ENCODE measurements around the gene UBLCP1. TPM values are rescaled to one million over a fixed set of nuclear protein-coding genes. Genes with fewer than 3 reads are reported as not detected.

Gene UBLCP1
- total and polyA plus RNA-seq, 2 of the 13 experiments (the other 11 are each of a cell fraction or from before 2014, with no cell fraction given), result 6.5 to 12.6 TPM

DNA sequence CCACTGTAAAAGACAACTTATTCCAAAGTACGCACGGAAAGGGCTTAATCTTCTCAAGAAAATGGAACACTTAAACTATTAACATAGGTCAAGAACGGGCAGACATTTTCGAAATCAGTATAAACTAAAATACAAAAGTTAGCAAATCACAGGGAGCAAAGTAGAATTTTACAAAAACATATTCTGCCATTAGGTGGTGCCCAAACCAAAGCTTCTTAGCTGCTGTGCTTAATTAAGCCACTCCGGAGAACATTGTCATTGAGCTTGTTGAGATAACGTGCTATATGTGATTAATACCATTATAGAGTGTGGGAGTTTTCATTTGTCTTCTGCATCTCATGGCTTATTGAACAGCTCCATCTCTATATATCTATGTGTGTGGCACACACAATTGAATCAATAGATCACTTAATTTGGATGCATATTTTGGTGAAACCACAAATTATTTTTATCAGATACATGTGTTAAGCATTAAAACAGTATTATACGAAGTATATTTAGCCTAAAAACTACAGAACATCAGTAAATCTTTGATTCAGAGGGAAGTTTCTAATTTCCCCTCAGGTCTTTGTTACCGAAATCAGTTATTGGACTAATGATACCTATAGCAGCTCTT is 23.4 kb downstream of the UBLCP1 start:
- no peaks in the 10 kb centered on the region for H3K27me3 ChIP-seq (ENCODE audit: control insufficient read depth in 1 of 2, insufficient read depth in 2 of 2, low read length in 2 of 2)
- H3K9ac ChIP-seq (ENCODE audit: insufficient read depth, low read depth, low read length), result no peak overlapping the region
- no peaks in the 10 kb centered on the region for H3K9me3 ChIP-seq (ENCODE audit: low read length)
- no peaks in the 10 kb centered on the region for H3K79me2 ChIP-seq (ENCODE audit: insufficient read depth, low read length)
- no TSS peak for BruUV-seq (replicated peaks)
- 81% methylated on average over 8 of the region's 8 CpGs for WGBS (ENCODE audit: low lambda C conversion rate)
- no peak overlapping the region for H2AFZ ChIP-seq (ENCODE audit: low read length)
- ChIA-PET POLR2A (no interaction called here), CTCF (ENCODE audit: low intra/inter-chr PET ratio, low total read pairs) (no interaction called here)
- ATAC-seq, result peak; percentile 31; the same call in 2 of the 3 replicates
- no peak overlapping the region for H3K4me3 ChIP-seq (replicated peaks in 1 of 3; ENCODE audit: insufficient read depth in 1 of 3, low read depth in 2 of 3, low read length in 3 of 3)
- FAIRE-seq, result no peak
- intact Hi-C loops (cut with micrococcal nuclease; ENCODE audit: unreplicated experiment), result loop anchor here (2.0 to 5.0 kb wide), 2 partner anchors 30 to 701 kb away; no protein-coding TSS in a partner anchor
- H3K27ac ChIP-seq (ENCODE audit: extremely low read length, insufficient read depth, low read length), result no peak overlapping the region
- DNase-seq (ENCODE audit: low spot score), result peak; percentile 5
- TF ChIP-seq STAG1 (CRISPR knock-in tag; IDR thresholded peaks at IDR 0.05) (peak; percentile 57), MIXL1 (CRISPR knock-in tag; IDR thresholded peaks at IDR 0.05) (peak; percentile 32; the same call in 1 of the 2 replicates), ATAD3A (CRISPR knock-in tag; IDR thresholded peaks at IDR 0.05) (no peak)
- TF ChIP-seq, protein P1, sequence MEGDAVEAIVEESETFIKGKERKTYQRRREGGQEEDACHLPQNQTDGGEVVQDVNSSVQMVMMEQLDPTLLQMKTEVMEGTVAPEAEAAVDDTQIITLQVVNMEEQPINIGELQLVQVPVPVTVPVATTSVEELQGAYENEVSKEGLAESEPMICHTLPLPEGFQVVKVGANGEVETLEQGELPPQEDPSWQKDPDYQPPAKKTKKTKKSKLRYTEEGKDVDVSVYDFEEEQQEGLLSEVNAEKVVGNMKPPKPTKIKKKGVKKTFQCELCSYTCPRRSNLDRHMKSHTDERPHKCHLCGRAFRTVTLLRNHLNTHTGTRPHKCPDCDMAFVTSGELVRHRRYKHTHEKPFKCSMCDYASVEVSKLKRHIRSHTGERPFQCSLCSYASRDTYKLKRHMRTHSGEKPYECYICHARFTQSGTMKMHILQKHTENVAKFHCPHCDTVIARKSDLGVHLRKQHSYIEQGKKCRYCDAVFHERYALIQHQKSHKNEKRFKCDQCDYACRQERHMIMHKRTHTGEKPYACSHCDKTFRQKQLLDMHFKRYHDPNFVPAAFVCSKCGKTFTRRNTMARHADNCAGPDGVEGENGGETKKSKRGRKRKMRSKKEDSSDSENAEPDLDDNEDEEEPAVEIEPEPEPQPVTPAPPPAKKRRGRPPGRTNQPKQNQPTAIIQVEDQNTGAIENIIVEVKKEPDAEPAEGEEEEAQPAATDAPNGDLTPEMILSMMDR (CRISPR knock-in tag; IDR thresholded peaks at IDR 0.05), result peak; percentile 46
- no peak overlapping the region for H3K4me2 ChIP-seq (ENCODE audit: low read depth, low read length)
- H4K20me1 ChIP-seq (ENCODE audit: insufficient read depth, low read length), result no peaks in the 10 kb centered on the region
- peaks cover 0 to 1% of the 10 kb centered on the region in 2 experiments; a peak in 2 of 5 replicates for H3K36me3 ChIP-seq (replicated peaks in 1 of 2; ENCODE audit: control insufficient read depth in 1 of 2, insufficient read depth in 2 of 2, low read length in 2 of 2)
- in situ Hi-C loops (cut with HindIII; ENCODE audit: extremely low pct_ligation_motif_present, low pct_unique_long_range_greater_than_20kb), result no loop called here
- H3K4me1 ChIP-seq (ENCODE audit: insufficient read depth, low read length), result no peaks in the 10 kb centered on the region

- H3K4me3 ChIP-seq (replicated peaks in 1 of 3; ENCODE audit: insufficient read depth in 1 of 3, low read depth in 2 of 3, low read length in 3 of 3), result no peak overlapping the region
- POLR2A ChIA-PET, result no interaction called here
- intact Hi-C loops (cut with micrococcal nuclease; ENCODE audit: unreplicated experiment) (no loop called here), in situ Hi-C loops (cut with HindIII; ENCODE audit: extremely low pct_ligation_motif_present, low pct_unique_long_range_greater_than_20kb) (no loop called here)
- H3K36me3 ChIP-seq (replicated peaks in 1 of 2; ENCODE audit: control insufficient read depth in 1 of 2, insufficient read depth in 2 of 2, low read length in 2 of 2), result no peaks in the 10 kb centered on the region
- FAIRE-seq (no peak), ATAC-seq (no peak), DNase-seq (ENCODE audit: low spot score) (no peak)
- WGBS (ENCODE audit: low lambda C conversion rate), result 1% methylated on average over 4 of the region's 4 CpGs
- H3K27me3 ChIP-seq (ENCODE audit: control insufficient read depth in 1 of 2, insufficient read depth in 2 of 2, low read length in 2 of 2), result 0 out of 5 replicates have a peak, but pooled peaks cover 0 to 7% of the 10 kb centered on the region in 2 experiments
- BruUV-seq (replicated peaks), result no TSS peak
- H3K79me2 ChIP-seq (ENCODE audit: insufficient read depth, low read length), result no peaks in the 10 kb centered on the region
- no peaks in the 10 kb centered on the region for H3K4me1 ChIP-seq (ENCODE audit: insufficient read depth, low read length)
- H3K27ac ChIP-seq (ENCODE audit: extremely low read length, insufficient read depth, low read length), result no peak overlapping the region
- H3K9me3 ChIP-seq (ENCODE audit: low read length), result no peaks in the 10 kb centered on the region
- CTCF ChIA-PET (ENCODE audit: low intra/inter-chr PET ratio, low total read pairs), result no interaction called here
- H4K20me1 ChIP-seq (ENCODE audit: insufficient read depth, low read length), result no peaks in the 10 kb centered on the region
- H2AFZ ChIP-seq (ENCODE audit: low read length), result no peak overlapping the region
- H3K9ac ChIP-seq (ENCODE audit: insufficient read depth, low read depth, low read length), result no peak overlapping the region
- no peak overlapping the region for H3K4me2 ChIP-seq (ENCODE audit: low read depth, low read length)
- no peak for TF ChIP-seq ZC3H4 (CRISPR knock-in tag; IDR thresholded peaks at IDR 0.05; ENCODE audit: borderline replicate concordance)
- no peak for TF ChIP-seq ZNF569 (CRISPR knock-in tag; IDR thresholded peaks at IDR 0.05; ENCODE audit: borderline replicate concordance)
- TF ChIP-seq ZNF564 (CRISPR knock-in tag; IDR thresholded peaks at IDR 0.05), result no peak
- TF ChIP-seq, protein P2, sequence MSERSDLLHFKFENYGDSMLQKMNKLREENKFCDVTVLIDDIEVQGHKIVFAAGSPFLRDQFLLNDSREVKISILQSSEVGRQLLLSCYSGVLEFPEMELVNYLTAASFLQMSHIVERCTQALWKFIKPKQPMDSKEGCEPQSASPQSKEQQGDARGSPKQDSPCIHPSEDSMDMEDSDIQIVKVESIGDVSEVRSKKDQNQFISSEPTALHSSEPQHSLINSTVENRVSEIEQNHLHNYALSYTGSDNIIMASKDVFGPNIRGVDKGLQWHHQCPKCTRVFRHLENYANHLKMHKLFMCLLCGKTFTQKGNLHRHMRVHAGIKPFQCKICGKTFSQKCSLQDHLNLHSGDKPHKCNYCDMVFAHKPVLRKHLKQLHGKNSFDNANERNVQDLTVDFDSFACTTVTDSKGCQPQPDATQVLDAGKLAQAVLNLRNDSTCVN (CRISPR knock-in tag; IDR thresholded peaks at IDR 0.05; ENCODE audit: borderline replicate concordance), result no peak
- TF ChIP-seq ZNF878 (CRISPR knock-in tag; IDR thresholded peaks at IDR 0.05), result no peak
- TF ChIP-seq, protein P3, sequence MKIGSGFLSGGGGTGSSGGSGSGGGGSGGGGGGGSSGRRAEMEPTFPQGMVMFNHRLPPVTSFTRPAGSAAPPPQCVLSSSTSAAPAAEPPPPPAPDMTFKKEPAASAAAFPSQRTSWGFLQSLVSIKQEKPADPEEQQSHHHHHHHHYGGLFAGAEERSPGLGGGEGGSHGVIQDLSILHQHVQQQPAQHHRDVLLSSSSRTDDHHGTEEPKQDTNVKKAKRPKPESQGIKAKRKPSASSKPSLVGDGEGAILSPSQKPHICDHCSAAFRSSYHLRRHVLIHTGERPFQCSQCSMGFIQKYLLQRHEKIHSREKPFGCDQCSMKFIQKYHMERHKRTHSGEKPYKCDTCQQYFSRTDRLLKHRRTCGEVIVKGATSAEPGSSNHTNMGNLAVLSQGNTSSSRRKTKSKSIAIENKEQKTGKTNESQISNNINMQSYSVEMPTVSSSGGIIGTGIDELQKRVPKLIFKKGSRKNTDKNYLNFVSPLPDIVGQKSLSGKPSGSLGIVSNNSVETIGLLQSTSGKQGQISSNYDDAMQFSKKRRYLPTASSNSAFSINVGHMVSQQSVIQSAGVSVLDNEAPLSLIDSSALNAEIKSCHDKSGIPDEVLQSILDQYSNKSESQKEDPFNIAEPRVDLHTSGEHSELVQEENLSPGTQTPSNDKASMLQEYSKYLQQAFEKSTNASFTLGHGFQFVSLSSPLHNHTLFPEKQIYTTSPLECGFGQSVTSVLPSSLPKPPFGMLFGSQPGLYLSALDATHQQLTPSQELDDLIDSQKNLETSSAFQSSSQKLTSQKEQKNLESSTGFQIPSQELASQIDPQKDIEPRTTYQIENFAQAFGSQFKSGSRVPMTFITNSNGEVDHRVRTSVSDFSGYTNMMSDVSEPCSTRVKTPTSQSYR (CRISPR knock-in tag; IDR thresholded peaks at IDR 0.05; ENCODE audit: borderline replicate concordance), result no peak
These were observed 27.7 kb downstream of the UBLCP1 start for GRCh38 chr5:159290741-159291140.
